Neural cell (in vitro differentiated cells): ENCODE measurements around the gene HES4.
"Not testable (repeated sequence)": the region's sequence is repeated elsewhere in the genome, so short reads cannot be mapped to it uniquely, and the experiment has no call there.

Experiments used
- POLR2AphosphoS5 ChIP-seq: IDR thresholded peaks from 2 replicates; pipeline ENCODE4 v1.6.1; 2012
- TF ChIP-seq, protein P1 (sequence below): fragments of 450-650 bp; IDR thresholded peaks from 2 replicates; pipeline ENCODE4 v1.5.1; 2014; ENCODE audit warnings: antibody characterized with exemption, mild to moderate bottlenecking, moderate library complexity; ENCODE audit not compliant: poor library complexity, severe bottlenecking
- TF ChIP-seq, protein P2 (sequence below): IDR thresholded peaks from 2 replicates; pipeline ENCODE4 v1.6.1; 2012; ENCODE audit warnings: borderline replicate concordance

DNA sequence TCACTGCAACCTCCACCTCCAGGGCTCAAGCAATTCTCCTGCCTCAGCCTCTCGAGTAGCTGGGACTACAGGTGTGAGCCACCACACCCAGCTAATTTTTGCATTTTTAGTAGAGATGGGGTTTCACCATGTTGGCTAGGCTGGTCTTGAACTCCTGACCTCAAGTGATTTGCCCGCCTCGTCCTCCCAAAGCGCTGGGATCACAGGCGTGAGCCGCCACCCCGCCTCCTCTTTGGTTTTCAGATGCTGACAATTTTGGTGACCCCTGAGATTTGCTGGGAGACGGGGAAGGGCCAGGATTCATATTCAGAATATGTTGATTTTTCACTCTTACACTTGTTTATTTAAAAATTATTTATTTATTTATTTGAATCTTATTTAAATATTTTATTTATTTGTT, 10.2 kb upstream of the HES4 start:
- TF ChIP-seq, protein P1, sequence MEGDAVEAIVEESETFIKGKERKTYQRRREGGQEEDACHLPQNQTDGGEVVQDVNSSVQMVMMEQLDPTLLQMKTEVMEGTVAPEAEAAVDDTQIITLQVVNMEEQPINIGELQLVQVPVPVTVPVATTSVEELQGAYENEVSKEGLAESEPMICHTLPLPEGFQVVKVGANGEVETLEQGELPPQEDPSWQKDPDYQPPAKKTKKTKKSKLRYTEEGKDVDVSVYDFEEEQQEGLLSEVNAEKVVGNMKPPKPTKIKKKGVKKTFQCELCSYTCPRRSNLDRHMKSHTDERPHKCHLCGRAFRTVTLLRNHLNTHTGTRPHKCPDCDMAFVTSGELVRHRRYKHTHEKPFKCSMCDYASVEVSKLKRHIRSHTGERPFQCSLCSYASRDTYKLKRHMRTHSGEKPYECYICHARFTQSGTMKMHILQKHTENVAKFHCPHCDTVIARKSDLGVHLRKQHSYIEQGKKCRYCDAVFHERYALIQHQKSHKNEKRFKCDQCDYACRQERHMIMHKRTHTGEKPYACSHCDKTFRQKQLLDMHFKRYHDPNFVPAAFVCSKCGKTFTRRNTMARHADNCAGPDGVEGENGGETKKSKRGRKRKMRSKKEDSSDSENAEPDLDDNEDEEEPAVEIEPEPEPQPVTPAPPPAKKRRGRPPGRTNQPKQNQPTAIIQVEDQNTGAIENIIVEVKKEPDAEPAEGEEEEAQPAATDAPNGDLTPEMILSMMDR = not testable (repeated sequence)
- not testable (repeated sequence) for TF ChIP-seq POLR2AphosphoS5
- TF ChIP-seq, protein P2, sequence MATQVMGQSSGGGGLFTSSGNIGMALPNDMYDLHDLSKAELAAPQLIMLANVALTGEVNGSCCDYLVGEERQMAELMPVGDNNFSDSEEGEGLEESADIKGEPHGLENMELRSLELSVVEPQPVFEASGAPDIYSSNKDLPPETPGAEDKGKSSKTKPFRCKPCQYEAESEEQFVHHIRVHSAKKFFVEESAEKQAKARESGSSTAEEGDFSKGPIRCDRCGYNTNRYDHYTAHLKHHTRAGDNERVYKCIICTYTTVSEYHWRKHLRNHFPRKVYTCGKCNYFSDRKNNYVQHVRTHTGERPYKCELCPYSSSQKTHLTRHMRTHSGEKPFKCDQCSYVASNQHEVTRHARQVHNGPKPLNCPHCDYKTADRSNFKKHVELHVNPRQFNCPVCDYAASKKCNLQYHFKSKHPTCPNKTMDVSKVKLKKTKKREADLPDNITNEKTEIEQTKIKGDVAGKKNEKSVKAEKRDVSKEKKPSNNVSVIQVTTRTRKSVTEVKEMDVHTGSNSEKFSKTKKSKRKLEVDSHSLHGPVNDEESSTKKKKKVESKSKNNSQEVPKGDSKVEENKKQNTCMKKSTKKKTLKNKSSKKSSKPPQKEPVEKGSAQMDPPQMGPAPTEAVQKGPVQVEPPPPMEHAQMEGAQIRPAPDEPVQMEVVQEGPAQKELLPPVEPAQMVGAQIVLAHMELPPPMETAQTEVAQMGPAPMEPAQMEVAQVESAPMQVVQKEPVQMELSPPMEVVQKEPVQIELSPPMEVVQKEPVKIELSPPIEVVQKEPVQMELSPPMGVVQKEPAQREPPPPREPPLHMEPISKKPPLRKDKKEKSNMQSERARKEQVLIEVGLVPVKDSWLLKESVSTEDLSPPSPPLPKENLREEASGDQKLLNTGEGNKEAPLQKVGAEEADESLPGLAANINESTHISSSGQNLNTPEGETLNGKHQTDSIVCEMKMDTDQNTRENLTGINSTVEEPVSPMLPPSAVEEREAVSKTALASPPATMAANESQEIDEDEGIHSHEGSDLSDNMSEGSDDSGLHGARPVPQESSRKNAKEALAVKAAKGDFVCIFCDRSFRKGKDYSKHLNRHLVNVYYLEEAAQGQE = not testable (repeated sequence)
